ENCODE data around the gene KRT26.

DNA sequence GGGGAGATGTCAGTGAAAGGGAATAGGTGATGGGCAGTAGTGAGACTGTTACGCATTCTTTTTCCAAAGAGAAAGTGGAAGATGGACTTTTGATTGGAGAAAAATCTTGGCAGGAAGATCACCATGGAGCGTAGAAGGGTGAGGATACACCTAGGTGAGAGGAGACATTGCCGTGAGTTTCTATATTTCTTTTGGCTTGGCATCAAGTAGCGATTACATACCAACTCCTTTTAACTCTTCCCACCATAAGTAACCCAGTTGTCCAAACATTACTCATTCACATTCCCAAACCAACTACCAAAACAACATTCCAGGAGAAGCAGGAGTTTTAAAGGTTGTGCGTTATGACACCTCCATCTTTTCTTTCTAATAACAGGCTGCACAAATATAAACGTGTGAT, 38.5 kb upstream of the KRT26 start:
- no peak for TF ChIP-seq POLR2A (IDR thresholded peaks at IDR 0.05; ENCODE audit: extremely low read depth, insufficient read length)
- TF ChIP-seq, protein P1, sequence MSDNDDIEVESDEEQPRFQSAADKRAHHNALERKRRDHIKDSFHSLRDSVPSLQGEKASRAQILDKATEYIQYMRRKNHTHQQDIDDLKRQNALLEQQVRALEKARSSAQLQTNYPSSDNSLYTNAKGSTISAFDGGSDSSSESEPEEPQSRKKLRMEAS (IDR thresholded peaks at IDR 0.05; ENCODE audit: low read depth, low read length): no peak

Measured in NB4 (cell line).